HCT116 (cell line): ENCODE measurements around the gene CXXC5. TPM values are rescaled to one million over a fixed set of nuclear protein-coding genes. Genes with fewer than 3 reads are reported as not detected.

Source experiments
- EGR1 ChIP-seq: IDR thresholded peaks from 2 replicates; pipeline ENCODE4 v1.6.1; 2012; ENCODE audit warnings: low read depth
- ZFX ChIP-seq: fragments of 450-650 bp; IDR thresholded peaks from 2 replicates; pipeline ENCODE4 v1.6.1; 2017
- total RNA-seq: library from RNA; stranded (reverse); gene quantifications from one replicate; pipeline ENCODE4 v1.2.1, GENCODE V29; 2021; ENCODE audit not compliant: unreplicated experiment
- TF ChIP-seq, protein P1 (sequence below): IDR thresholded peaks from 2 replicates; pipeline ENCODE4 v1.6.1; 2012
- TF ChIP-seq, protein P2 (sequence below), 3 experiments: fragments of 200-600 bp in 1 of 3; sonication (generic) in 1 of 3; IDR thresholded peaks in 2 of 3; conservative IDR thresholded peaks in 1 of 3; 2 replicates each; pipeline ENCODE4 v1.5.1; 2012 to 2017; ENCODE audit warnings: low read depth in 2 of 3, low read length in 2 of 3, antibody characterized with exemption in 1 of 3, borderline replicate concordance in 1 of 3, control low read depth in 1 of 3, mild to moderate bottlenecking in 1 of 3, mixed read lengths in 1 of 3, mixed run types in 1 of 3, moderate library complexity in 1 of 3; ENCODE audit not compliant: insufficient read depth in 1 of 3
- TF ChIP-seq, protein P3 (sequence below): IDR thresholded peaks from 2 replicates; pipeline ENCODE4 v1.6.1; 2012; ENCODE audit warnings: low read depth

The CXXC5 gene
- total RNA-seq, 1 experiment from 2014 or later: 43.1 TPM

DNA sequence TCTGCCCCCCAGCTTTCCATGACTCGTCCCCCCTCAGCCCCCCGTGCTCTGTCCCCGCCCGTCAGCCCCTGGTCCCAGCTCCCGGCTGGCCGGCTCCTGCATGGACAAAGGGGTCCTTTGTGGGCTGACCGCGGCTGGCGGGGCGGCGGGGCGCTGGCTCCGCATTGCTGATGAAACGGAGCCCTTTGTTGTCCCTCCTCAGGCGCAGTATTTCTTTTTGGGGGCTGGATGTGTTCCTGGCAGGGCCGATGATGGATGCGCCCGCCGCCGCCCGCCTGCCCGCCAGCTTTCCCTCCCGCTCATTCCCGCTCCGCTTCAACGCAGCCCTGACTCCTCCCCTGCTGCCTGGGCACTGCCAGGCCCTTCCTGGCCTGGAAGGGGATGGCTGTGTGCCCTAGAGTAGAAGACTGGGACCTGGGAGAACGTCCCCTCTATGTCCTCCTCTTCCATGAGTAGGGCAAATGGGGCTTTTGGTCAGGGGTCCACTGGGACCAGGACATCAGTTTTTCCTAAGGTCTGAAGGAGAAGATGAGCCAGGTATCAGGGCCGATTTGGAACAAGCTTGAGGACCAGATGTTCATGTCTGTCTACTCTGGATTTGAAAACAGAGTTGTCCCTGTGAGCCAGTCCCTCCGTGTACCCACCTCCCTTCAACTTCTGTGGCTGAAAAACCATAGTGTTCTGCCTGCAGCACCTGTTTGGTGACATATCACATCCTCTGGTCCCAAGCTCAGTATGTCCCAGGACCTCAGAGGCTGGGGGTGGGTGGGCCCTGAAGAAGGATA is 29.0 kb downstream of the CXXC5 start (continued):
- TF ChIP-seq, protein P1, sequence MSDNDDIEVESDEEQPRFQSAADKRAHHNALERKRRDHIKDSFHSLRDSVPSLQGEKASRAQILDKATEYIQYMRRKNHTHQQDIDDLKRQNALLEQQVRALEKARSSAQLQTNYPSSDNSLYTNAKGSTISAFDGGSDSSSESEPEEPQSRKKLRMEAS: no peak
- TF ChIP-seq, protein P2, sequence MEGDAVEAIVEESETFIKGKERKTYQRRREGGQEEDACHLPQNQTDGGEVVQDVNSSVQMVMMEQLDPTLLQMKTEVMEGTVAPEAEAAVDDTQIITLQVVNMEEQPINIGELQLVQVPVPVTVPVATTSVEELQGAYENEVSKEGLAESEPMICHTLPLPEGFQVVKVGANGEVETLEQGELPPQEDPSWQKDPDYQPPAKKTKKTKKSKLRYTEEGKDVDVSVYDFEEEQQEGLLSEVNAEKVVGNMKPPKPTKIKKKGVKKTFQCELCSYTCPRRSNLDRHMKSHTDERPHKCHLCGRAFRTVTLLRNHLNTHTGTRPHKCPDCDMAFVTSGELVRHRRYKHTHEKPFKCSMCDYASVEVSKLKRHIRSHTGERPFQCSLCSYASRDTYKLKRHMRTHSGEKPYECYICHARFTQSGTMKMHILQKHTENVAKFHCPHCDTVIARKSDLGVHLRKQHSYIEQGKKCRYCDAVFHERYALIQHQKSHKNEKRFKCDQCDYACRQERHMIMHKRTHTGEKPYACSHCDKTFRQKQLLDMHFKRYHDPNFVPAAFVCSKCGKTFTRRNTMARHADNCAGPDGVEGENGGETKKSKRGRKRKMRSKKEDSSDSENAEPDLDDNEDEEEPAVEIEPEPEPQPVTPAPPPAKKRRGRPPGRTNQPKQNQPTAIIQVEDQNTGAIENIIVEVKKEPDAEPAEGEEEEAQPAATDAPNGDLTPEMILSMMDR (IDR thresholded peaks at IDR 0.05 in 2 of 3, conservative IDR thresholded peaks at IDR 0.05 in 1 of 3; ENCODE audit: borderline replicate concordance in 1 of 3, insufficient read depth in 1 of 3, low read depth in 2 of 3, low read length in 2 of 3): no peak
- TF ChIP-seq, protein P3, sequence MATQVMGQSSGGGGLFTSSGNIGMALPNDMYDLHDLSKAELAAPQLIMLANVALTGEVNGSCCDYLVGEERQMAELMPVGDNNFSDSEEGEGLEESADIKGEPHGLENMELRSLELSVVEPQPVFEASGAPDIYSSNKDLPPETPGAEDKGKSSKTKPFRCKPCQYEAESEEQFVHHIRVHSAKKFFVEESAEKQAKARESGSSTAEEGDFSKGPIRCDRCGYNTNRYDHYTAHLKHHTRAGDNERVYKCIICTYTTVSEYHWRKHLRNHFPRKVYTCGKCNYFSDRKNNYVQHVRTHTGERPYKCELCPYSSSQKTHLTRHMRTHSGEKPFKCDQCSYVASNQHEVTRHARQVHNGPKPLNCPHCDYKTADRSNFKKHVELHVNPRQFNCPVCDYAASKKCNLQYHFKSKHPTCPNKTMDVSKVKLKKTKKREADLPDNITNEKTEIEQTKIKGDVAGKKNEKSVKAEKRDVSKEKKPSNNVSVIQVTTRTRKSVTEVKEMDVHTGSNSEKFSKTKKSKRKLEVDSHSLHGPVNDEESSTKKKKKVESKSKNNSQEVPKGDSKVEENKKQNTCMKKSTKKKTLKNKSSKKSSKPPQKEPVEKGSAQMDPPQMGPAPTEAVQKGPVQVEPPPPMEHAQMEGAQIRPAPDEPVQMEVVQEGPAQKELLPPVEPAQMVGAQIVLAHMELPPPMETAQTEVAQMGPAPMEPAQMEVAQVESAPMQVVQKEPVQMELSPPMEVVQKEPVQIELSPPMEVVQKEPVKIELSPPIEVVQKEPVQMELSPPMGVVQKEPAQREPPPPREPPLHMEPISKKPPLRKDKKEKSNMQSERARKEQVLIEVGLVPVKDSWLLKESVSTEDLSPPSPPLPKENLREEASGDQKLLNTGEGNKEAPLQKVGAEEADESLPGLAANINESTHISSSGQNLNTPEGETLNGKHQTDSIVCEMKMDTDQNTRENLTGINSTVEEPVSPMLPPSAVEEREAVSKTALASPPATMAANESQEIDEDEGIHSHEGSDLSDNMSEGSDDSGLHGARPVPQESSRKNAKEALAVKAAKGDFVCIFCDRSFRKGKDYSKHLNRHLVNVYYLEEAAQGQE: no peak
- TF ChIP-seq EGR1: no peak
- no peak for TF ChIP-seq ZFX
